GM18873 (cell line): ENCODE results near the gene AK4.
"Not testable (repeated sequence)": the region's sequence is repeated elsewhere in the genome, so short reads cannot be mapped to it uniquely, and the experiment has no call there.

ENCODE experiments used
- ATAC-seq: cut with Tn5 transposase; IDR thresholded peaks from one replicate; pipeline ENCODE4 v1.9.1; 2021; ENCODE audit warnings: mild to moderate bottlenecking, moderate library complexity, moderate number of reproducible peaks; ENCODE audit not compliant: unreplicated experiment, low FRiP score

Gene AK4

DNA sequence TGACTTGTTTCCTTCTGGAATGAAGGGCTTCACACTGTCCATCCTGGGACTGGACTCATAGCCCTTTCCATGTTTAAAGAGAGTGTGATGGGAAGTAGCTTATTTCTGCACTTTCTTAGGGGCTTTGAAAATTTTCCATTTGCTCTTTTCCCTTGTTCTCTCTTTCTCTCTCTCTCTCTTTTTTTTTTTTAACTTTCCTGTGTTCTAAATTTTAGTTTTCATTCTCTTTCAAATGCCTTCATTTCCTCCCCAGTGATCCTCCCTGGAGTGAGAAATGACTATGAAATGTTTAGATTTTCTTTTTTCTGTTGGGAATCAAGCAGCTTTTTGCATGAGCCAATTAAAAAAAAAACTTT is 2.1 kb downstream of the AK4 start:
- ATAC-seq: no peak

DNA sequence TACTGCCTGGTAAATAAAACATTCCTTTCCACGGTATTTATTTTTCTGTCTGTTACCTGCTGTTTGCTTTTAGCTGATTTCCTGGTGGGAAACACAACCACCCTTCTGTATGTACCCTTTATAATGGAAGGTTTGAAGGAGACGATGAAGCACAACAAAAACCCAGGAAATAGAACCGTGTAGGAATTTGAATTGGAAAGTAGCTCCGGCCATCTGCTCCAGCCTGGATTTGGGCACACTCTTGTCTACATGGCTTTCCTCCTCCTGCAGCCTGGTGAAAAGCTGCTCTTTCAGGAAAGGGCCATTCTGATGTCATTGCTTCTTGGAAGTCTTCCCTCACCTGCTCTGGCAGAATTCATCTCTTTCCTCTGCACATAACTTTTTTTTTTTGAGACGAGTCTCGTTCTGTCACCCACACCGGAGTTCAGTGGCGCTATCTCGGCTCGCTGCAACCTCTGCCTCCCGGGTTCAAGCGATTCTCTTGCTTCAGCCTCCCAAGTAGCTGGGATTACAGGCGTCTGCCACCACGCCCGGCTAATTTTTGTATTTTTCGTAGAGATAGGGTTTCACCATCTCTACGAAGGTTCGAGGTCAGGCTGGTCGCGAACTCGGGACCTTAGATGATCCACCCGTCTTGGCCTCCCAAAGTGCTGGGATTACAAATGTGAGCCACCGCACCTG is 2.7 kb downstream of the AK4 start:
- ATAC-seq: no peak

DNA sequence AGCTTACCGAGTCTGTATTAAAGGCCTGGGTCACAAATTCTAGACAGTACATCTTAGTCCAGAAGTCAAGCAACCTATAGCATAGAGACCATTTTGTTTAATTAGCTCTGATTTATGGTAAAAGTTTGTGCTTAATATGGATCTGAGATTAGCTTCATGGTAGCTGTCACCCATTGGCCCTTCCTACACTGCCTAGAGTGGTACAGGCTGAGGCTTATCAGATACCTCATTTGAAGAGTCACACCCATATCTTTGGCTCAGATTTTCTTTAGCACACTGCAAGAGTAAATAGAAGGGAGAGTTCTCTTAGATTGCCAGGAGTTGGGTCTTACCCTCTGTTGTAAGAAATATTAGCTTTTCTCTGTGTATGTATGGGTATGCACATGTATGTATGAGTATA is 3.6 kb downstream of the AK4 start:
- no peak for ATAC-seq

DNA sequence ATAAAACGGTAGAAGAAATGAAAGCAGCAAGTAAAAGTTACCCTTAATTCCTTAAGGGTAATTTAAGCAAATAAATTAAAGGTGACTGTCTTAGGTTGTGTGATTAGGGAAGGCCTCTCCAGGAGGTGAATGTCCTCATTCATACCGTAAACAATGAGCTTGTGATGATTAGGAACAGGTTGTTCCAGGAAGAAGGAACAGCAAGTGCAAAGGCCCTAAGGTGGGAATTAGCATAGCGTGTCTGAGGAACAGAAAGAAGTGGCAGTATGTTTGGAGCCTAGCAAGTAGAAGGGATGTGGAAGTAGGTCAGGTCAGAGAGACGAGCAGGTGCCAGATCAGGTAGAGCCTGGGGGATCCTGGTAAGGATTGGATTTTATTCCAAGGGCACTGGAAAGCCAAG is 5.6 kb downstream of the AK4 start:
- ATAC-seq: no peak

DNA sequence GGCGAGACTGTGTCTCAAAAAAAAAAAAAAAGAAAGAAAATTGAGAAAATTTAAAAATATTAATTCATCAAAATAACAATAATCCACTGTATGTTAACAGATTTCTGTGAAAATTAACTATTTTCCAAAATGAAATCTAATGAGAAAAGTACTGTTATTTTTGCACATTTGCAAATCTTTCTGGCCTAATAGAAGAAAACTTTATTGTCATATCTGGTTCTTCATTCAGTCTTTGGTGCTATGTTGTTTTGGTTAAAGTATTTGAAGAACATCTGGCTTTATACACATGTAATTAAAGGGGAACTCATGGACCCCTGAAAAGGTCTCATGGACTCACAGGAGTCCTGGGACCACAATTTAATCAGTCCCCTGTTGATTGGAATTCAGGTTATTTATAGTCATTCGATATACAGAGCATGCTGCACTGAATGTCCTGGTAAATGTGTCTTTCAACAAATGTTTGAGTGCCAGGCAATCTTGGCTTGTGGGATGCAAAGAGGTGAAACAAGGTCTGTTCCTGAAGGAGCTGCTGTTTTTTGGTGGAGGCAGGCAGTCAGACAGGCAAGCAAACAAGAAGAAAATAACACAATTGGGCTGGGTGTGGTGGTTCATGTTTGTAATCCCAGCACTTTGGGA is 9.0 kb downstream of the AK4 start:
- no peak for ATAC-seq

DNA sequence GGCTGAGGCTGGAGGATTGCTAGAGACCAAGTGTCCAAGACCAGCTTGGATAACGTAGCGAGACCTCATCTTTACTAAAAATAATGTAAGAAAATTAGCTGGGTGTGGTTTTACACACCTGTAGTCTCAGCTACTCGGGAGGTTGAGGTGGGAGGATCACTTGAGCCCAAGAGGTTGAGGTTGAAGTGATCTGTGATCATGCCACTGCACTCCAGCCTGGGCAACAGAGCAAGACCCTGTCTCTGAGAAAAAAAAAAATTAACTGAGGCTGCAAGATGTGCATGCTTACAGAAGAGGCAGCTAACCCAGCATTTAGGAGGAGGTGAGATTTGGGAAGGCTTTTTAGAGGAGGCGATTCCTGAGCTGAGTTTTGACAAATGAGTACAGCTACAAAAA is 9.5 kb downstream of the AK4 start:
- ATAC-seq: no peak

DNA sequence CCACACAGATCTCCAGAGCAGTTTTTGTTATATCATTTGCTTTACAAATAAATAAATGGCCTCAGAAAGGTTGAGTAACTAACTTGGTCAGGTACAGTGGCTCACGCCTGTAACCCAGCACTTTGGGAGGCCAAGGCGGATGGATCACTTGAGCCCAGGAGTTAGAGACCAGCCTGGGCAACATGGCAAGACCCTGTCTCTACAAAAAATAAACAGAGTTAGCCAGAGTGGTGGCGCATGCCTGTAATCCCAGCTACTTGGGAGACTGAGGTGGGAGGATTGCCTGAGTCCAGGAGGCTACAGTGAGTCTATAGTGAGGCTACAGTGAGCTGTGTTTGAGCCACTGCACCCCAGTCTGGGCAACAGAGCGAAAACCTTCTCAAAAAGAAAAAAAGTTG is 11.3 kb downstream of the AK4 start:
- ATAC-seq: not testable (repeated sequence)

DNA sequence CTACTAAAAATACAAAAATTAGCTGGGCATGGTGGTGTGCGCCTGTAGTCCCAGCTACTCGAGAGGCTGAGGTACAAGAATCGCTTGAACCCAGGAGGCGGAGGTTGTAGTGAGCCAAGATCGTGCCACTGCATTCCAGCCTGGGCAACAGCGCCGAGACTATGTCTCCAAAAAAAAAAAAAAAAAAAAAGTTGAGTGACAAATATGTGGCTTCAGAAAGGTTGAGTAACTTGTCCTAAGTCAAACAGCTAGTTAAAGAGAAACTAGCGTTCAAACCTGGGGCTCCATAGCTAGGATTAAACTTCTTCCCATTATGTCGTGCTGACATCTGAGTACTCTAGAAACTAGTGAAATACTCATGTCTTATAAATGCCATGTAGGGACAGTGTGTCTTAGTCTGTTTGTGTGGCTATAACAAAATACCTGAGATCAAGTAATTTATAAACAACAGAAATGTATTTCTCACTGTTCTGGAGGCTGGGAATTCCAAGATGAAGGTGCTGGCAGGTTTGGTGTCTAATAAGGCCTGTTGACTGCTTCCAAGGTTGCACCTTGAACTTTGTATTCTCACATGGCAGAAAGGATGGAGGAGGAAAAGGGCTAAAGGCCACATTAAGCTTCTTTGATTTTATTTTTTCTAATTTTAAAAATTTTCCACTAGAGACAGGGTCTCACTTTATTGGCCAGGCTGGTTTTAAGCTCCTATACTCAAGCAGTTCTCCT is 12.0 kb downstream of the AK4 start:
- ATAC-seq: no peak

DNA sequence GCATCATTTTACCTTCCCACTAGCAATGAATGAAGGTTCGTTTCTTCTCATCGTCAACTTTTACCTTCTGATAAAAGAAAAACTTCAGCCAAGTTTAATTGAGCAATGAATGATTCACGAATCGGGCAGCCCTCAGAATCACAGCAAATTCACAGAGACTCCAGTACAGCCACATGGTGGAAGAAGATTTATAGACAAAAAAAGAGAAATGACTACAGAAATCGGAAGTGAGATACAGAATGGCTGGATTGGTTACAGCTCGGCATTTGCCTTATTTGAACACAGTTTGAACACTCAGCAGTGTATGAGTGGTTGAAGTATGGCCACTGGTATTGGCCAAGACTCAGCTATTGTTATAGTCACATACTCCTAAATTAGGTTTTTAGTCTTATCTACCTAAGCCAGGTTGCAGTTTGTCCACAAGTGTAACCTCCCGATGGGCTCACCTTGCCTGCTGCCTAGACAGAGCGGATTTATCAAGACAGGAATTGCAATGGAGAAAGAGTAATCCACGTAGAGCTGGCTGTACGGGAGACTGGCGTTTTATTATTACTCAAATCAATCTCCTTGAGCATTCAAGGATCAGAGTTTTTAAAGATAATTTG is 15.3 kb downstream of the AK4 start:
- no peak for ATAC-seq

DNA sequence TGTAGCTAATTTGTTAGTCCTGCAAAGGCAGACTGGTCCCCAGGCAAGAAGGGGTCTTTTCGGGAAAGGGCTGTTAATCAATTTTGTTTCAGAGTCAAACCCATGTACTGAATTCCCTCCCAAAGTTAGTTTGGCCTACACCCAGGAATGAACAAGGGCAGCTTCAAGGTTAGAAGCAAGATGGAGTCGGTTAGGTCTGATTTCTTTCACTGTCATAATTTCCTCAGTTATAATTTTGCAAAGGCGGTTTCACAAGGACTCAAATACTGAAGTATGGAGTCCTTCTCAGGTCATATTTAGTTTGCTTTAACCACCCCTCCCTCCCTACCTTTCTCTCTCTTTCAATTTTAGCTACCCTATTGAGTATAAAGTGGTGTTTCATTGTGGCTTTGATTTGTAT is 16.1 kb downstream of the AK4 start:
- ATAC-seq: not testable (repeated sequence)

DNA sequence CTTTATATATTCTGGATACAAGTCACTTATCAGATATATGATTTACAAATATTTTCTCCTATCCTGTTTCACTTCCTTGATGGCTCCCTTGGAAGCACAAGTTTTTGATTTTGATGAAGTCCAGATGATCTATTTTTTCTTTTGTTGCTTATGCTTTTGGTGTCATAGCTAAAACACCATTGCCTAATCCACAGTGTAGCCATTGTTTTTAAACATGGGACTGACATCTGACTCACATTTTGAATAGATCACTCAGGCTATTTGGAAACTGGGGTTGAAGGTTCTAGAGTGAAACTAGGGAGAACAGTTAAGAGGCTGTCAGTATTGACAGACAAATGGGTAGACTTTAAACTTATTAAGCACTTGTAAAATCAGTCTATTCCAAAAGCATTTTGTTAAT is 16.6 kb downstream of the AK4 start:
- ATAC-seq: no peak

DNA sequence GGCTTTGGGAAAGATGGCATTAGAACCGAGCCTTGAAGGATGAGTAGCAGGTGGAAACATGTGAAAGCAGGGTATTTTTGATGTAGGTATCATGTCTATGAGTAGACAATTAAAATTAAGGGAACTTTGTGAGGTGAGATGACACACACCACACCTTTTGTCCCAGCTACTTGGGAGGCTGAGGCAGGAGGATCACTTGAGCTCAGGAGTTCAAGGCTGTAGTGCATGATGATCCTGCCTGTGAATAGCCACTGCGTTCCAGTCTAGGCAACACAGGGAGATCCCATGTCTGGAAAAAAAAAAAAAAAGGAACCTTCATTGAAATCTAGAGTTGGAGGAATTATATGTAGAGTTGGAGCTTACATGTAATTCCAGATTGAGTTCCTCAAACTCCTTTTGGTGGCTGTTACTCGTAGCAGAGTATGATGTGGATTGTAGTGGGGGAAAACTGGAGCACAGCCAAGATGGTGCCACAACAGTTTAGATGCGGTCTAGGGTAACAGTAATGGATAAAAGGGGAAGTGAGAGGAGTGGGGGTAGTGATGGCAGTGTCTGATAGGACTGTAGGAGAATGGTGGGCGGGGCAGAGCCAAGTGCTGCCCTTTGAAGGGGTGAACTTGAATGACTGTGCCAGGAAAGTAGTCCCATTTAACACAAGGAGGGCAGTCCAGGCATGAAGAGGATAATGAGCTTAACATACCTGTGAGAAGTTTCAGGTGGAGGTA is 17.4 kb downstream of the AK4 start:
- ATAC-seq: peak; percentile 63

DNA sequence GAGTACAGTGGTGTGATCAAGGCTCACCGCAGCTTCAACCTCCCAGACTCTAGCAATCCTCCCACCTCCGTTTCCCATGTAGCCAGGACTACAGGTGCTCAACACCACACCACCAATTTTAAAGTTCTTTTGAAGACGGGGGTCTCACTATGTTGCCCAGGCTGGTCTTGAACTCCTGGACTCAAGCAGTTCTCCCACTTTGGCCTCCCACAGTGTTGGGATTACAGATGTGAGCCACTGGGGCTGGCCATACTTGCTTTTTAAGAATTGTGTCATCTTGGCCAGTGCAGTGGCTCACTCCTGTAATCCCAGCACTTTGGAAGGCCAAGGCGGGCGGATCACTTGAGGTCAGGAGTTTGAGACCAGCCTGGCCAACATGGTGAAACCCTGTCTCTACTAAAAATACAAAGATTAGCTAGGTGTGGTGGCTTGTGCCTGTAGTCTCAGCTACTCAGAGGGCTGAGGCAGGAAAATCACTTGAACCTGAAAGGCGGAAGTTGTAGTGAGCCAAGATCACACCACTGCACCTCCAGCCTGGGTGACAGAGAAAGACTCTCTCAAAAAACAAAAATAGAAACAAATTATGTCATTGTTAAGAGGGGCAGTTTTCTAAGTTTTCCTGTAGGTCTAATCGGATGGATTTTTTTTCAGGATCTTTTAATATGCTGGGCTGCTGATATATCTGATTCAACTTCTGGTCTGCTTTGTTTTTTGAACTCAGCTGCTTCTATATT is 18.7 kb downstream of the AK4 start:
- ATAC-seq: no peak

DNA sequence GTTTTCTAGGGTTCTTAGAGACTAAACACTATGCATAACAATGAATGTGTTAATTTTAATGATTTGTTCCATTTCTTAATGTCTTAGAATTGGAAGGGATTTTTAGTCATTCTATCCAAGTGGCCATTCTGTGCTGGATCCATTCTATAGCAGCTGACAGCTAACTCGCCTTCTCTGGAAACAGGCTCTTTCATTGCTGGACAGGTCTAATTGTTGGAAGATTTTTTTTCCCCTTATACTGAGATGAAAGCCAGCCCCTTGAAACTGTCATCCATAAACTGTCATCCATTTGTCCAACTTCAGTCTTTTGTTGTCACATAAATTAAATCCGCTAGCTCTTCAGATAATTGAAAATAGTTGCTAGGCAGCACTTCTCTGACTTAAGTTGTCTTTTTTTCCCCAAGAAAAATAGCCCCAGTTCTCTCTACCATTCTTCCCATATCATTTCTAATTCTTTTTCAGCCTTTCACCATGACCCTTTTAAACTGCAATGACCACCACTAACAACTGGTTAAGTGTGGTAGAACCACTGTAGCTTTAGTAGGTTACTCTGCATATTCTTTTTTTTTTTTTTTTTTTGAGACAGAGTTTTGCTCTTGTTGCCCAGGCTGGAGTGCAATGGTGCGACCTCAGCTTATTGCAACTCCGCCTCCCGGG is 19.7 kb downstream of the AK4 start:
- ATAC-seq: no peak

DNA sequence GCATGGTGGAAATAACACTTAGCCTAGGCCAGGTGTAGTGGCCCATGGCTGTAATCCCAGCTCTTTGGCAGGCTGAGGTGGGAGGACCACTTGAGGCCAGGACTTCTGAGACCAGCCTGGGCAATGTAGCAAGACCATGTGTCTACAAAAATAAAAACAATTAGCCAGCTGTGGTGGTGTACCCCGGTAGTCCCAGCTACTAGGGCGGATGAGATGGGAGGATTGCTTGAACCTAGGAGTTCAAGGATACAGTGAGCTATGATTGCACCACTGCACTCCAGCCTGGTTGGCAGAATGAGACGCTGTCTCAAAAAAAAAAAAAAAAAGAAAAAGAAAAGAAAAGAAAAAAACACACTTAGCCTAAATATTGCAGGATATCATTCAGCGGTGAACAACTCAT is 20.9 kb downstream of the AK4 start:
- ATAC-seq: no peak

DNA sequence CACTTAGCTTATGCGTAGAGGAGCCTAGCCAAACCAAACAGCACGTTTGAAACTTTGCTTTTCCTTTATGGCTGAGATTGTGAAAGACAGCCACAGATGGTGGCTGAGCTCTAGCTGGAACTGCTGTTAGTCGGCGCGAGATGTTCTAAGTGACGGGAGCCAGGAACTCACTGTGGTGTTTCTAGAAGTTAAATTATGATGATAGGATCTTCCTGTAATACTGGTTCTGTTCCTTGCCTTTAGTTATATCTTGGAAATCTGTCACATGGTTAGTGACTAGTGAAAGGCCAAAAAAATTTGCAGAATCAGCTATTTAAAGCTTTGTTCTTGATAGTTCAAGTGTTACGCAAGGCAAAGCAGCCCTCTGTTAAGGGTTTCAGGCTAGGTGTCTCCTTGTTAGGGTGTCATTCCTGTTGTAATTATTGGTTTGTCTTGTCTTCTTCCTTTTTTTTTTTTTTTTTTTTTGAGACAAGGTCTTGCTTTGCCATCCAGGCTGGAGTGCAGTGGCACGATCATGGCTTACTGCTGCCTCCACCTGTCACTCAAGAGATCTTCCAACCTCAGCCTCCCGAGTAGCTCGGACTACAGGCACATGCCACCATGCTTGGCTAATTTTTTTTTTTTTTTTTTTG is 22.6 kb downstream of the AK4 start:
- no peak for ATAC-seq

DNA sequence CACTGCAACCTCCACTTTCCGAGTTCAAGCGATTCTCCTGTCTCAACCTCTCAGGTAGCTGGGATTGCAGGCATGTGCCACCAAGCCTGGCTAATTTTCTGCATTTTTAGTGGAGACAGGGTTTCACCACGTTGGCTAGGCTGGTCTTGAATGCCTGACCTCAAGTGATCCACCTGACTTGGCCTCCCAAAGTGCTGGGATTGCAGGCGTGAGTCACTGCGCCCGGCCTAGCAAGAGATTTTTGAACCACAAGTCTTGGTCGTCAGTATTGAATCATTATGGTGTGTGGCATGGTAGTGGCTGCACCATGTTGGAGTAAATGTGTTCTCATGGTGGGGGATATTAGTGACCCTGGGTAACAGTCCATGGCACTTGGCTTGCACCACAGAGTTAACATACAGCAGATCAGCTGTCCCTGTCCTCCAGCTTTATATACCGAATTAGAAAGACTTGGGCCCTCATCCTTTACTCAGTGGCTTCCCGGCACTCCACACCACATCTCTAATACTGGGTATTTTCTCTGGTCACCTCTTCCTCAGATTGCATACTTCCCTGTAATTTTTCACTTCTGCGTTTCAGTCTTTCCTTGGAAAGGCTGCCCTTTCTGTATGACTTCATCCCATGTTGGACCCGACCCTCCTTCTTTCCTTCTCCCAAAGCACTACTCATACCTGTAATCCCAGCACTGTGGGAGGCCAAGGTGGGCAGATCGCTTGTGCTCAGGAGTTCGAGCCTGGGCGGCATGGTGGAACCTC is 25.1 kb downstream of the AK4 start:
- ATAC-seq: no peak

DNA sequence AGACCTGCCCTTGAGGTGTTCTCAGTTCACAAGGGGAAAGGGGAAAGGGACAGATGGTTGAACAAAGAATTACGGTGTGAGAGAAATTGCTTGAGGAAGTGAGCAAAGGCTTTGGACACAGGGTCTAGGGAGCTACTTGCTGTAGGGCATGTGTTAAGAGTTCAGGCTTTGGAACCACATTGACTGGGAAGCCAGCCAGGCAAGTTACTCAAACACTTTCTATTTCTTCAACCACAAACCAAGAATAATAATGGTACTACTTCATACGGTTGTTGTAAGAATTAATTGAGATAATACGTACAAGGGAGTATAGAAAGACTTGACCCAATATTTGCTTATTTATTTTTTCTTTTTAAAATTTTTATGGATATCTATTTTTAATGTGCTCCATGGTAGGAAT is 26.6 kb downstream of the AK4 start:
- ATAC-seq: no peak
